GM21529 (cell line): Measurements from ENCODE around the gene BTBD19.
"Not testable (repeated sequence)": the region's sequence is repeated elsewhere in the genome, so short reads cannot be mapped to it uniquely, and the experiment has no call there.

Experiments used
- ATAC-seq: cut with Tn5 transposase; IDR thresholded peaks from one replicate; pipeline ENCODE4 v1.9.1; 2021; ENCODE audit not compliant: unreplicated experiment

The BTBD19 gene

DNA sequence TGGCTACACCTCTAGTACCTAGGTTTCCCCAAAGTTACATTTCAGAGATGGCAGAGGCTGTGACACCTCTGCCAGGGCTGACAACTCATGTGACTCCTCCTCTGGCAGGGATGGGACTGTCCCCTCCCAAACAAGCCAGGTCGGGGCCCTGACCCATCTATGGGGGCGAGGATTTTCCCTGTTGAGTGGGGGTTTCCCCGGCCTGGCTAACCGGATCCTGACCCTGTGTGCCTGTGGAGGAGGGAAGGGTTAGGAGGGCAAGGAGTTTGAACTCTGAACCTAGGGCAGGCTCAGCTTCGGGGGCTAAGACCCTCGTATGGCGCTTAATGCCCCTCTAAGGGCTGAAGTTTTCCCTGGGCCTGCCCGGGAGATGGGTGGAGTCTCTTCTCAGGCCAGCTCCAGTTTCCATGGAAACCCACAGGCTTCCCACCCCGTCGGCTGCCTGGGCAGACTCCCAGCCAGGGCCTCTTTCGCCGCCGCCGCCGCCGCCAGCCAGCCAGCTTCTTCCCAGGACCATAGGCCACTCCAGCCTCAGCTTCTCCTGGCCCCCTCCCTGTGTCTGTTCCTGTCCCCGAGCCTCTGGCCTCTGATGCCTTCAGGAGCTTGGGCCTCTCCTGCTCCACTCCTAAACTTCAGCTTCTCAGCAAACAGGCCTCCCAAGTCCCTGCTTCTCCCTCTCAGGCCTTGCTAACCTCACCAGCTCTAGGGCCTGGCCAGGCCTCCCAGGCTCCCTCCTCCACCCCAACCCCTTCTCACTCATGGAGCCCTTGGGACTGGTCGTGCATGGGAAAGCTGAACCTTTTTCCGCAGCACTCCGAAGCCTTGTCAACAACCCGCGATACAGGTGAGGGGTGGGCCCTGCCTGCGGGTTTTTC lies at the start of gene BTBD19:
TSS of gene BTBD19 (plus strand) at position 461 of the 875 bp plus-strand sequence. CDS start at position 759, 298 bp downstream.
- peak; percentile 28 for ATAC-seq

- no peak for ATAC-seq
These were observed 49.2 kb upstream of the BTBD19 start for GRCh38 chr1:44759077-44759476.

DNA sequence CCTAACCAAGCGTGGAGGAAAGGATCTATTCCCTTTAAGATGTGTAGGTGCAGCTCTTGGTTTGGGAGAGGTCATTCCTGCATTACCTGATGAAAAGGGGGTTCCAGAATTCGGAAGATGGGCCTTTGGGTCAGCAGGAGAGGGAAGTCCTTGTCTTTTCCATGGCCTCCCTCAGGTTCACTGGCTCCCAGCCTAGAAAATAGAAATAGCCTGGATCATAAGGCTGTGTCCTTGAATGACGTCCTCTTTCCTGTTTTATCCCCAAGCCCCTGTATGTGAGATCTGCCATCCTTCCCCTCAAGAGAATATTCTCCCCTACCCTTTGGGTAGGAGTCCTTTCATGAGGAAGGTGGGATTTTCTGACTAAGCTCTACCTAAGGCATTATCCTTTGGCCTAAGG lies 47.4 kb upstream of the BTBD19 start:
- ATAC-seq: no peak

- not testable (repeated sequence) for ATAC-seq
These were observed 41.9 kb upstream of the BTBD19 start for GRCh38 chr1:44766421-44766820.

DNA sequence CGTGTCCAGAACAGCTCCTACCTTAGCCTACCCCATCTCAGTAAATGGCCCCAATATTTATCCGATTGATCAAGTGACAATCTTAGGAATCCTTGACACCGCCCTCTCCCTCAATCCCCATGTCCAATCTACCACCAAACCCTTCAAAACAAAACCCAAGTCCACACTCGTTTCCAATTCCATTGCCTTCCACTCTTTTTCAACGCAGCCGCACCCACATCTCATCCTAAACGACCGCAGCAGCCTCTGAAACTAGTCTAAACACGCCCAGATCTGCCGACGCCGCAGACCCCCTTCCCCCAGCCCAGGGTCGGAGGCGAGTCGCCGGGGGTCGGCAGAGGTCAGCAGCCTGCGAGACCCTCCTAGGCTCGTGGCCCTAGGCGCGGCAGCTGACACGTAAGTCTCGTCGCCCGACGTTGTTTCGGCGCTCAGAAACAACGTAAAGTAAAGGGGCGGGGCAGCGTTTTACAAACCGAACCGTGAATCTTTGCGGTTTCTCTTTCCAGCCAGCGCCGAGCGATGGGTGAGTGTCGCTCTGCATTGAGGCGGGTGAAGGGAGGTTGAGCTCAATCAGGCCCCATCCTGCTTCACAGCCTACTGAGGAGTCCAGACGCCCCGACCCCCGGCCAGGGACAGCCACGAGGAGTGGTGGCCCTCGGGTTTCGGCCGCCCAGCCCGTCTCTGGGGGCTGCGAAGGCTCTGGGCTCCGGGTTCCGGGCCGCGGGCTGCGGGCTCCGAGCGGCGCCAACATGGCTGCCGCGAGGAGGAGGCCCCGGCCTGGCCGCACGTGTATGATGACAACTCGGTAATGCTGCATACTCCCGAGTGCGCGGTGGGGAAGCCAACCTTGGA lies 33.0 kb upstream of the BTBD19 start, which contains the start of gene RPS8:
TSS of gene RPS8 (plus strand) at position 463 of the 852 bp plus-strand sequence. CDS start at position 520, 57 bp downstream.
- ATAC-seq: peak; percentile 84

GRCh38 chr1:44775930-44776729 lies 32.2 kb upstream of the BTBD19 start:
- ATAC-seq: peak; percentile 3

- ATAC-seq: no peak
These were observed 31.6 kb upstream of the BTBD19 start for GRCh38 chr1:44776730-44777068.

DNA sequence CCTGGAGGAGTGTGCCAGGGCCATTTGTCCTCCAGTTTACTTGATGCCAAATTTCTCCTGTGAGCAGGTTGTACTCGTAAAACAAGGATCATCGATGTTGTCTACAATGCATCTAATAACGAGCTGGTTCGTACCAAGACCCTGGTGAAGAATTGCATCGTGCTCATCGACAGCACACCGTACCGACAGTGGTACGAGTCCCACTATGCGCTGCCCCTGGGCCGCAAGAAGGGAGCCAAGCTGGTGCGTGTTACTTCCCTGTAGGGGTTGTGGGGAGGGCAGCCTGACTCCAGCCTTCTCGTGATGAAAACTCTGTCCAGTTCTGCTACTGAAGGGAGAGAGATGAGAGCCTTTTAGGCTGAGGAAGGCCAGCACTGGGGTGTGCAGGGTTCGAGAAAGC lies 30.8 kb upstream of the BTBD19 start:
- no peak for ATAC-seq

- ATAC-seq: no peak
These were observed 30.2 kb upstream of the BTBD19 start for GRCh38 chr1:44777969-44778635.

- no peak for ATAC-seq
These were observed 29.4 kb upstream of the BTBD19 start for GRCh38 chr1:44778705-44779576.

GRCh38 chr1:44780583-44781121 lies 27.7 kb upstream of the BTBD19 start:
- ATAC-seq: no peak

DNA sequence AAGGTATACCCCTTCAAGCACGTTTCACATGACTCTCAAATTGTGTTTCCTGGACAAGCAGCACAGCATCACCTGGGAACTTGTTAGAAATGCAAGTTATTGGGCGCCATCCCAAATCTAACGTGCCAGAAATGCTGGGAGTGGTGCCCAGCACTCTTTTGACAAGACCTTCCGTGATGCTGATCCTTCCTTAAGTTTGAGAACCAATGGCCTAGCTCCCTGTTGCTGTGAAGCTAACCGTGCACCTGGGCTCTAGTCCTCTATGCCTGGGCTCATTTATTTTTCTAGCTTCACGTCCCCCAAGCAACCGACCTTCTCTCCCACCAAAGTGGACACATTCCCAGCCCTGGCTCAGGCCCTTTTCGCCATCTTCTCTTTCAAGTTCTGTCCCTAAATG lies 24.6 kb upstream of the BTBD19 start:
- ATAC-seq: no peak

DNA sequence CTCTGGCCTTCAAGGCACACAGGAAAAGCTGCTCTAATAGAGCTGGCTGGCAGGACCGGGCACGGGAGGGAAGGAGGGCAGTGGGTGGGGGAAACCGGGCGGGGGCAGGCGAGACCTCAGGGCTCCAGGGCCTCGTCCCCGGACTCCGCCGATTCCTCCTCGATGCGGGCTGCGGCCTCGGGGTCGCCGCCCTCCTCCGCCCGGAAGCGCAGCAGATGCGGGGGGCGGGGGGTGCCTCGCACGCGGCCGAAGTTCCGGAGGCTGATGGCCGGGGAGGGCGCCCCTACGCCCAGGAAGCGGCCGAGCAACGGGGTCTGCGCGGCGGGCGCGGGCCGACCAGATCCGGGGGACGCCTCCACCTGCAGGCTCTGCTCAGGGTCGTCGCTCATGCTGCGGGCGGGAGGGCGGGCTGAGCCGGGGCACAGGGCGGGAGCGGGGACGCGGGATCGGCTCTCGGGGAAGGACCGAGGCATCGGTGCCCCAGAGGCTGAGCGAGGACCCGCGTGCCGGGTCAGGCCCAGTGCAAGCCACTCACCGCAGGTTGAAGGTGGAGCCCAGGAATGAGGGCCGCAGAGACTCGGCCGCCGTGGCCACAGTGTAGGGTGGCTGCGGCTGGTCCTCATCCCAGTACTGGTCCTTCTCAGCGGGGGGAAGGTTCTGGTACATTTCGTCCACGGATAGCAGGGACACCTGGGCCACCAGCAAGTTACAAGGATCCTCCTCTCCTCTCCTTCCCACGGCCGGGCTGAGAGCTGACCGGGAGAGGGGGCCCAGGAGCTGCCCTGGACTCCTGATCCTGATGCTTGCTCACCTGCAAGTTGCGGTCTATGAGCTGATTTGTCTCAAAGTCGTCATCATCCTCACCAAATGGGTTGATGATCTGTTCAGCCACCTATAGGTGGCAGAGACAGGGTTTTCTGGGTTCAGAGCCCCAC lies 24.0 kb upstream of the BTBD19 start:
- no peak for ATAC-seq

- no peak for ATAC-seq
These were observed 23.3 kb upstream of the BTBD19 start for GRCh38 chr1:44785029-44785380.

DNA sequence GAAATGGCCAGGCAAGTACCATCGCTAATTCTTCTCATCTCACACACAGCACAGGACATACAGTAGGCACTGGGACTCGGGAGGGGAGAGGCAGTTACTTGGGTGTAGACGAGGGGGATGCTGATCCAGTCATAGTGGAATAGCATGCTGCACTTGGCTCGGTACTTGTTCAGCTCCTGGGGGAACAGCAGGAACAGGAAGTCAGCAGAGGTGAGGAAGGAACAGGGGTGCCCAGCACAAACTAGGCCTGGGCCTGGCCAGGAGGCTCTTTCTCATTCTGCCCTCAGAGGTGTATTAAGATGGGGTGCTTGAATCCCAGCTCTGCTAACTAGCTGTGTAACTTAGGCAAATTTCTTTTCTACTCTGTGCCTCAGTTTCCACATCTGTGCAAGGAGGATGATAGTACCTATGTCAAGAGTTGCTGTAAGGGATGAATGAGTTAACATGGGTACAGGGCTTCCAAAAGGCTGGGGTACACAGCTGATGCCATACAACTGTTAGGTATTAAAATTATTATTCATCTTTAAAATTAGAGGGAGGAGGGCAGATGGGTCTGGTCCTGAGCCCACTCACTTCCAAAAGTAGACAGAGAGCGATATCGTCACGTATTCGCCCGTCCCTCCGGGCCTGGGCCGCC lies 22.7 kb upstream of the BTBD19 start:
- ATAC-seq: no peak

DNA sequence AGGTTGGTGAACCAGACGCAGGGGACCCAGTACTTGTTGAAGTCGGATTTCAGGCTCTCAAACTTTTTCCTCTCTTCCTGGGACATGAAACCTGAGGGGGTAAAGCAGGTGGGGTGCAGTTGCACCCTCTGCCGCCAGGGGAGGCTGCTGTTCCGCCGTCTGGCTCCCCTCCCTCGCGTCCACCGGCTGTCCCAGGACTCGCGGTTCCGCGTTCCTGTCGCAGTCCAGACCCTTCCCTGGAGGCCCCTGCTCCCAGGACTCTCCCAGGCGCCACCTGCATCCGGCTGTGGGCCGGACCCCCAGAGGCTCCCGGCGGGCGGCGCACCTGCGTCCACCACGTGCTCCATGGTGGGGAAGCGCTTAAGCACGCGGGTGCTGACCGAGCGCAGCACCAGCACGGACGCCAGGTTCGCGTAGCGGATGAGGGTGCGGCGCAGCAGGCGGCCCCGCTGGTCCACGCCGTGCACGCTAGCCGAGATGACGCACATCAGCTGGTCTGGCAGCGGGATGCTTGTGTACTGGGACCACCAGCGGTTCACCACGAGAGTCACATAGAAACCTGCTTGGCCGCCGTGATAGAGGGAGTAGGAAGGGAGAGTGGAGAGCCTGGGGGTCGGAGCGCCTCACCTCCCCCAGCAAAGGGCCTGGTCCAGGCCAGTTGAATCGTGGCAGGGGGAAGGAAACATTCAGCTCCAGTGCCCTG lies 22.0 kb upstream of the BTBD19 start:
- ATAC-seq: peak; percentile 43

GRCh38 chr1:44786841-44787426 lies 21.4 kb upstream of the BTBD19 start:
- ATAC-seq: no peak
